Measurements from ENCODE around the gene IQCF2. TPM values are rescaled to one million over a fixed set of nuclear protein-coding genes. Genes with fewer than 3 reads are reported as not detected.
"Not testable (repeated sequence)": the region's sequence is repeated elsewhere in the genome, so short reads cannot be mapped to it uniquely, and the experiment has no call there.

The IQCF2 gene
- total RNA-seq, 1 donor from 2014 or later = not detected

DNA sequence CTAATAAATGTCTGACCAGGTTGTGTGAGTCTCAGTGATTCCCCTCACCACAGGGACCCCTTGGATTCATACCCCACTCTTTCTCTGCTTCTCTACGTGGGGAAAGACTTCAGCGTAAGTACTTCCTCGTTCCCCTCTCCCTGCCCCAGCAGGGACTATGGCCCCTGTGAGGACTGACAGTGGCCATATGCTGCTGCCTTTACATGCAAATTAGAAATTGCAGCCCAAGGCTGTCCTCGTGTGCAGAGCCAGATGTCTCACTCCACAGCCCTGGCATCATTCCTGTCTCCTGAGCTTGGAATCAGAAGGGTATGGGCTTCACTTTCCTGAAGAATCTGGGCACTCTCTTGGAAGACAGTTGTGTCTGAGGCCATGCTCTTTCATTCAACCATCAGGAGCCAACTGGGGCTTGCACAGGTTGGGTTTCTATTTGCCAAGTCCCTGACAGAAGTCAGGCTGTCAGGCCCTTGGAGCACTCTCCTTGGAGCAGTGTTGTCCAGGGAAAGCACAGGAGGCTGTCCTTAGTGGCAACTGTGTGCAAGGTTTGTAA lies 30.5 kb upstream of the IQCF2 start:
- Histone ChIP-seq H3K36me3 (ENCODE audit: control insufficient read depth in 3 of 3, insufficient read depth in 3 of 3, low read length in 3 of 3) (no peaks in the 10 kb centered on the region), H3K27me3 (ENCODE audit: control insufficient read depth in 3 of 3, insufficient read depth in 3 of 3, low read length in 3 of 3) (no peaks in the 10 kb centered on the region), H3K4me1 (ENCODE audit: control insufficient read depth in 3 of 3, insufficient read depth in 3 of 3, low read length in 3 of 3) (no peaks in the 10 kb centered on the region), H3K27ac (ENCODE audit: low read depth, low read length) (no peak overlapping the region), H3K9me3 (ENCODE audit: control insufficient read depth in 3 of 3, low read length in 3 of 3) (peaks cover 0 to 2% (median 0%) of the 10 kb centered on the region in 3 donors), H3K9ac (ENCODE audit: low read depth in 1 of 3, low read length in 3 of 3) (no peak overlapping the region), H3K4me3 (ENCODE audit: low read length in 3 of 3) (no peak overlapping the region)

- H3K4me1 ChIP-seq (ENCODE audit: control insufficient read depth in 3 of 3, insufficient read depth in 3 of 3, low read length in 3 of 3) = no peaks in the 10 kb centered on the region
- no peak overlapping the region for H3K27ac ChIP-seq (ENCODE audit: low read depth, low read length)
- H3K9ac ChIP-seq (ENCODE audit: low read depth in 1 of 3, low read length in 3 of 3) = no peak overlapping the region
- no peak overlapping the region for H3K4me3 ChIP-seq (ENCODE audit: low read length in 3 of 3)
- H3K9me3 ChIP-seq (ENCODE audit: control insufficient read depth in 3 of 3, low read length in 3 of 3) = no peaks in the 10 kb centered on the region
- peaks cover 0 to 4% (median 3%) of the 10 kb centered on the region in 3 donors for H3K27me3 ChIP-seq (ENCODE audit: control insufficient read depth in 3 of 3, insufficient read depth in 3 of 3, low read length in 3 of 3)
- H3K36me3 ChIP-seq (ENCODE audit: control insufficient read depth in 3 of 3, insufficient read depth in 3 of 3, low read length in 3 of 3) = no peaks in the 10 kb centered on the region
Measured at GRCh38 chr3:51836606-51837005, 24.8 kb upstream of the IQCF2 start.

DNA sequence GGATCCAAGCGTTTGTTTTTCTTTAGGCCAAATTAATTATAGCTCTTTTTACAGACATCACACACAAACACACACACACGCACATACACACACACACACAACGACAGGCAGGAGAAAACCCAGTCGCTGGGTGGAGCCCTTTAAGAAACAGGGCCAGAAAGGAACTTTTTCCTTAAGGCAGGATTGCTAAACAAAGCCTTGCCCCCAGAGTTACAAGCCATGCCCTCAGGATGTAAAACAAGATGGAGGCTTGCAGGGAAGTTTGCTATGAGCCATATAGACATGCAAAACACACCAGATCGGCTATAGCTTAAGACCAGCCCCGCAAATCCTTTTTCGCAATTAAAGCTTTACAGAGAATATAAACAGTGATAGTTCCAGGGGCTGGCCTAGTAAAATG lies 16.3 kb upstream of the IQCF2 start:
- Histone ChIP-seq H3K9me3 (ENCODE audit: control insufficient read depth in 3 of 3, low read length in 3 of 3) (no peaks in the 10 kb centered on the region), H3K4me3 (ENCODE audit: low read length in 3 of 3) (no peak overlapping the region), H3K4me1 (ENCODE audit: control insufficient read depth in 3 of 3, insufficient read depth in 3 of 3, low read length in 3 of 3) (no peaks in the 10 kb centered on the region), H3K9ac (ENCODE audit: low read depth in 1 of 3, low read length in 3 of 3) (no peak overlapping the region), H3K27ac (ENCODE audit: low read depth, low read length) (no peak overlapping the region), H3K27me3 (ENCODE audit: control insufficient read depth in 3 of 3, insufficient read depth in 3 of 3, low read length in 3 of 3) (peaks cover 0 to 2% (median 2%) of the 10 kb centered on the region in 3 donors), H3K36me3 (ENCODE audit: control insufficient read depth in 3 of 3, insufficient read depth in 3 of 3, low read length in 3 of 3) (no peaks in the 10 kb centered on the region)

DNA sequence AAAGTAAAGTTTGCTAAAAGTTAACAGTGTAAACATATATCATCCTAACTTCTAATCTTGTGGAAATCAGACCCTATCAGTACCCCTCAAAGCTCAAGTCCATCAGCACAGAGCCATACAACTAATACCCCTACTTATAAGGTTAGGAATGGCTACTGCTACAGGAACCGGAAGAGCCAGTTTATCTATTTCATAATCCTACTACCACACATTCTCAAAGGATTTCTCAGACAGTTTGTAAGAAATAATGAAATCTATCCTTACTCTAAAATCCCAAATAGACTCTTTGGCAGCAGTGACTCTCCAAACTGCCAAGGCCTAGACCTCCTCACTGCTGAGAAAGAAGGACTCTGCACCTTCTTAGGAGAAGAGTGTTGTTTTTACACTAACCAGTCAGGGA lies 6.0 kb upstream of the IQCF2 start:
- not testable (repeated sequence) for H3K4me1 ChIP-seq (ENCODE audit: control insufficient read depth in 3 of 3, insufficient read depth in 3 of 3, low read length in 3 of 3); H3K9ac ChIP-seq (ENCODE audit: low read depth in 1 of 3, low read length in 3 of 3); H3K27me3 ChIP-seq (ENCODE audit: control insufficient read depth in 3 of 3, insufficient read depth in 3 of 3, low read length in 3 of 3); H3K27ac ChIP-seq (ENCODE audit: low read depth, low read length); H3K4me3 ChIP-seq (ENCODE audit: low read length in 3 of 3); H3K9me3 ChIP-seq (ENCODE audit: control insufficient read depth in 3 of 3, low read length in 3 of 3); H3K36me3 ChIP-seq (ENCODE audit: control insufficient read depth in 3 of 3, insufficient read depth in 3 of 3, low read length in 3 of 3)

DNA sequence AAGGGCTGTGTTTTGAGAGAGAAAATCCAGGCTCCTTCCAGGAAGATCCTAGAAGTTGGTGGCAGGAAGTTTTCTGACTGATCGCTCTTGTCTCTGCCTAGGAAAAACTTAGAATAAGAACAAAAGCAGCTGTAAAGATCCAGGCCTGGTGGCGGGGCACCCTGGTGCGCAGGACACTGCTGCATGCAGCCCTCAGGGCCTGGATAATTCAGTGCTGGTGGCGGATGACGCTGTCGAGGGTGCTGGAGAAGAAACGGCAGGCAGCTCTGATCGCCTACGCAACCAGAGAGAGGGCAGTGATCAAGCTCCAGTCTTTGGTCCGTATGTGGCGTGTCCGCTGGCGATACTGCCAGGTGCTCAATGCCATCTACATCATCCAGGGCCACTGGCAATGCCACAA lies 1.5 kb downstream of the IQCF2 start:
- no peaks in the 10 kb centered on the region for H3K4me1 ChIP-seq (ENCODE audit: control insufficient read depth in 3 of 3, insufficient read depth in 3 of 3, low read length in 3 of 3)
- peaks cover 0 to 3% (median 2%) of the 10 kb centered on the region in 3 donors for H3K27me3 ChIP-seq (ENCODE audit: control insufficient read depth in 3 of 3, insufficient read depth in 3 of 3, low read length in 3 of 3)
- H3K4me3 ChIP-seq (ENCODE audit: low read length in 3 of 3) = no peak overlapping the region
- no peaks in the 10 kb centered on the region for H3K36me3 ChIP-seq (ENCODE audit: control insufficient read depth in 3 of 3, insufficient read depth in 3 of 3, low read length in 3 of 3)
- no peak overlapping the region for H3K9ac ChIP-seq (ENCODE audit: low read depth in 1 of 3, low read length in 3 of 3)
- no peaks in the 10 kb centered on the region for H3K9me3 ChIP-seq (ENCODE audit: control insufficient read depth in 3 of 3, low read length in 3 of 3)
- no peak overlapping the region for H3K27ac ChIP-seq (ENCODE audit: low read depth, low read length)

DNA sequence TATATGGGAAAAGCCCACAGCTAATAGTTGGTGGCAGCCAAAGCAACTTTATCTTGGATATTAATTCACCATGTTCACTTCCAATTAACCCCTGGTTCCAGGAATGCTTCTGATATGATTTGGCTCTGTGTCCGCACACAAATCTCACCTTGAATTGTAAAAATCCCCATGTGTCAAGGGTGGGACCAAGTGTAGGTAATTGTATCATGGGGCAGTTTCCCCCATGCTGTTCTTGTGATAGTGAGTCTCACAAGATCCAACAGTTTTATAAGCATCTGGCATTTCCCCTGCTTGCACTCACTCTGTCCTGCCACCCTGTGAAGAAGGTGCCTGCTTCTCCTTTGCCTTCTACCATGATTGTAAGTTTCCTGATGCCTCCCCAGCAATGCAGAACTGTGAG lies 7.5 kb downstream of the IQCF2 start:
- not testable (repeated sequence) for H3K9ac ChIP-seq (ENCODE audit: low read depth in 1 of 3, low read length in 3 of 3); H3K27me3 ChIP-seq (ENCODE audit: control insufficient read depth in 3 of 3, insufficient read depth in 3 of 3, low read length in 3 of 3); H3K4me3 ChIP-seq (ENCODE audit: low read length in 3 of 3); H3K36me3 ChIP-seq (ENCODE audit: control insufficient read depth in 3 of 3, insufficient read depth in 3 of 3, low read length in 3 of 3); H3K27ac ChIP-seq (ENCODE audit: low read depth, low read length); H3K4me1 ChIP-seq (ENCODE audit: control insufficient read depth in 3 of 3, insufficient read depth in 3 of 3, low read length in 3 of 3); H3K9me3 ChIP-seq (ENCODE audit: control insufficient read depth in 3 of 3, low read length in 3 of 3)

- no peak overlapping the region for H3K9ac ChIP-seq (ENCODE audit: low read depth in 1 of 3, low read length in 3 of 3)
- H3K4me1 ChIP-seq (ENCODE audit: control insufficient read depth in 3 of 3, insufficient read depth in 3 of 3, low read length in 3 of 3) = no peaks in the 10 kb centered on the region
Measured at GRCh38 chr3:51869304-51869703, 7.9 kb downstream of the IQCF2 start.

DNA sequence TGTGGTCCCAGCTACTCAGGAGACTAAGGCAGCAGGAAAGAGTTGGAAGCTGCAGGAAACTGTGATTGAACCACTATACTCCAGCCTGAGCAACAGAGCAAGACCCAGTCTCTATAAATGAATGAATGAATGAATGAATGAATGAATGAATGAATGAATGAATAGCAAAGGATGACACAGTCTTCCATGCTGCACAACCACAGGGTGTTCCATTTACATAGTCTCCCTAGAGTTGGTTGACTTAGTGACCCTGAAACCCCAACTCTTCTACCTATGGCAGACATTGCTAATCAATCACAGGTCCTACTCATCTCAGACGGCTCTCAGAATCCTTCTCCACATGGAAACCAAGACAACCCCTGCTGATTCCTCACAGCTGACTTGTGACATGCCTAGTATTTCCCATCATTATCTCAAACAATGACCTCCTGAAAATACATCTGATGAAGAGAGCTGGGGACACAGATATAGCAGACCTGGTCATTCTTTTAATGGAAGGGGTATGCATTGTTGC lies 11.9 kb downstream of the IQCF2 start:
- no peak overlapping the region for H3K4me3 ChIP-seq (ENCODE audit: low read length in 3 of 3)
- no peaks in the 10 kb centered on the region for H3K9me3 ChIP-seq (ENCODE audit: control insufficient read depth in 3 of 3, low read length in 3 of 3)
- H3K36me3 ChIP-seq (ENCODE audit: control insufficient read depth in 3 of 3, insufficient read depth in 3 of 3, low read length in 3 of 3) = no peaks in the 10 kb centered on the region
- H3K9ac ChIP-seq (ENCODE audit: low read depth in 1 of 3, low read length in 3 of 3) = no peak overlapping the region
- H3K27me3 ChIP-seq (ENCODE audit: control insufficient read depth in 3 of 3, insufficient read depth in 3 of 3, low read length in 3 of 3) = peaks cover 0 to 6% (median under 1%) of the 10 kb centered on the region in 3 donors
- H3K4me1 ChIP-seq (ENCODE audit: control insufficient read depth in 3 of 3, insufficient read depth in 3 of 3, low read length in 3 of 3) = no peaks in the 10 kb centered on the region
- H3K27ac ChIP-seq (ENCODE audit: low read depth, low read length) = no peak overlapping the region

More at GRCh38 chr3:51869304-51869703, 7.9 kb downstream of the IQCF2 start:
- Histone ChIP-seq H3K27me3 (ENCODE audit: control insufficient read depth in 3 of 3, insufficient read depth in 3 of 3, low read length in 3 of 3) (peaks cover 0 to 3% (median 0%) of the 10 kb centered on the region in 3 donors), H3K4me3 (ENCODE audit: low read length in 3 of 3) (no peak overlapping the region), H3K9me3 (ENCODE audit: control insufficient read depth in 3 of 3, low read length in 3 of 3) (no peaks in the 10 kb centered on the region), H3K36me3 (ENCODE audit: control insufficient read depth in 3 of 3, insufficient read depth in 3 of 3, low read length in 3 of 3) (no peaks in the 10 kb centered on the region), H3K27ac (ENCODE audit: low read depth, low read length) (no peak overlapping the region)

- H3K27ac ChIP-seq (ENCODE audit: low read depth, low read length) = no peak overlapping the region
- H3K4me3 ChIP-seq (ENCODE audit: low read length in 3 of 3) = no peak overlapping the region
- H3K9me3 ChIP-seq (ENCODE audit: control insufficient read depth in 3 of 3, low read length in 3 of 3) = no peaks in the 10 kb centered on the region
- no peaks in the 10 kb centered on the region for H3K4me1 ChIP-seq (ENCODE audit: control insufficient read depth in 3 of 3, insufficient read depth in 3 of 3, low read length in 3 of 3)
- no peak overlapping the region for H3K9ac ChIP-seq (ENCODE audit: low read depth in 1 of 3, low read length in 3 of 3)
- H3K36me3 ChIP-seq (ENCODE audit: control insufficient read depth in 3 of 3, insufficient read depth in 3 of 3, low read length in 3 of 3) = no peaks in the 10 kb centered on the region
- peaks cover 0 to 9% (median 3%) of the 10 kb centered on the region in 3 donors for H3K27me3 ChIP-seq (ENCODE audit: control insufficient read depth in 3 of 3, insufficient read depth in 3 of 3, low read length in 3 of 3)
Measured at GRCh38 chr3:51873876-51874275, 12.5 kb downstream of the IQCF2 start.

DNA sequence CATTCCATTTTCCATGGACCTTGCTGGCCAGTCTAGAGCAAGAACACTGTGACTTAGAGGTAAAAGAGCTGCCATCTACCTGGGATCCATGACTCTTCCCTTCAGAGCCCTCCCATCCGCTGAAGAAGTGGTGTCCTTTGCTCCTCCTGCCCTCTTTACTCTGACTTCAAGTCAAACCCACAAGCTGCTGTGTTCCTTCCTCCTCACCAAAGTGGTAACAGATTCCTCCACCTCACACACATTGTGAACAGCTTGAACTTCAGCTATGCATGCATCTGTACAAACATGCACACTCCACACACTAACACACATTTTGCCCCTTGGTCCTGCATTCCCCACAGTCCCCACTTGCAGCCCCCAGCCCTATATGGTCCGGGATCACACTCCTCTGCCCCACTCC lies 13.0 kb downstream of the IQCF2 start:
- Histone ChIP-seq H3K4me3 (ENCODE audit: low read length in 3 of 3) (no peak overlapping the region), H3K36me3 (ENCODE audit: control insufficient read depth in 3 of 3, insufficient read depth in 3 of 3, low read length in 3 of 3) (no peaks in the 10 kb centered on the region), H3K27me3 (ENCODE audit: control insufficient read depth in 3 of 3, insufficient read depth in 3 of 3, low read length in 3 of 3) (peaks cover 0 to 10% (median 3%) of the 10 kb centered on the region in 3 donors), H3K4me1 (ENCODE audit: control insufficient read depth in 3 of 3, insufficient read depth in 3 of 3, low read length in 3 of 3) (no peaks in the 10 kb centered on the region), H3K9ac (ENCODE audit: low read depth in 1 of 3, low read length in 3 of 3) (no peak overlapping the region), H3K9me3 (ENCODE audit: control insufficient read depth in 3 of 3, low read length in 3 of 3) (no peaks in the 10 kb centered on the region), H3K27ac (ENCODE audit: low read depth, low read length) (no peak overlapping the region)

Measured in skeletal muscle tissue (tissue), 4 donors.